MM.1S (cell line): ENCODE data around the gene HYCC2.

Experiments
- EZH2 ChIP-seq: fragments of 300-600 bp; sonication (generic); optimal IDR thresholded peaks from 2 replicates; pipeline ENCODE3; 2017; ENCODE audit warnings: low read depth, mild to moderate bottlenecking, antibody characterized with exemption, low read length, mixed read lengths
- EZH2phosphoT487 ChIP-seq: fragments of 300-600 bp; sonication (generic); IDR thresholded peaks from 2 replicates; pipeline ENCODE4 v1.6.1; 2018; ENCODE audit warnings: antibody characterized with exemption, low read length
- TF ChIP-seq, protein P1 (sequence below): fragments of 300-600 bp; sonication (generic); IDR thresholded peaks from 2 replicates; pipeline ENCODE4 v1.5.1; 2016; ENCODE audit warnings: antibody characterized with exemption, low read length, mixed read lengths

DNA sequence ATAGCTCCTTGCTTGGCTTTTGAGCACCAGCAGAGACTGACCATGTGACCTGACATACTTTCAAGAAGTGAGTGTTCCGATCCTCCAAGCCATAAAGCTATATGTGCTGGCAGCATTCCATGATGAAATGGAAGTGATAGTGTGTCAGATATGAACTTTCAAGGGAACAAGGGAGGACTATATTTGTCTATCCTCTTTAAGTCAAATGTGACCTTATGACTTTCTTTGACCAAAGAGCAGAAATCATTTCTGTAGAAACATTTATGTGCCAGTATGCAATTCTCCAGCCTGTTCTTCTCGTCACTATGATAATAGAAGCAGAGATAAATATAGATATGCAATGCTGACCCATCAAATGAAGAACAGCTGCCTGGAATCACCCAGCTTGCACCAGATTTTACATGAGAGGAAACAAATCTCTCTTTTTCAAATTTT lies 14.4 kb downstream of the HYCC2 start:
- TF ChIP-seq, protein P1, sequence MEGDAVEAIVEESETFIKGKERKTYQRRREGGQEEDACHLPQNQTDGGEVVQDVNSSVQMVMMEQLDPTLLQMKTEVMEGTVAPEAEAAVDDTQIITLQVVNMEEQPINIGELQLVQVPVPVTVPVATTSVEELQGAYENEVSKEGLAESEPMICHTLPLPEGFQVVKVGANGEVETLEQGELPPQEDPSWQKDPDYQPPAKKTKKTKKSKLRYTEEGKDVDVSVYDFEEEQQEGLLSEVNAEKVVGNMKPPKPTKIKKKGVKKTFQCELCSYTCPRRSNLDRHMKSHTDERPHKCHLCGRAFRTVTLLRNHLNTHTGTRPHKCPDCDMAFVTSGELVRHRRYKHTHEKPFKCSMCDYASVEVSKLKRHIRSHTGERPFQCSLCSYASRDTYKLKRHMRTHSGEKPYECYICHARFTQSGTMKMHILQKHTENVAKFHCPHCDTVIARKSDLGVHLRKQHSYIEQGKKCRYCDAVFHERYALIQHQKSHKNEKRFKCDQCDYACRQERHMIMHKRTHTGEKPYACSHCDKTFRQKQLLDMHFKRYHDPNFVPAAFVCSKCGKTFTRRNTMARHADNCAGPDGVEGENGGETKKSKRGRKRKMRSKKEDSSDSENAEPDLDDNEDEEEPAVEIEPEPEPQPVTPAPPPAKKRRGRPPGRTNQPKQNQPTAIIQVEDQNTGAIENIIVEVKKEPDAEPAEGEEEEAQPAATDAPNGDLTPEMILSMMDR = no peak
- TF ChIP-seq EZH2phosphoT487 (no peak), EZH2 (no peak)
